GM19023 (cell line): Measurements from ENCODE around the gene PLA1A.

ENCODE experiments used
- ATAC-seq: cut with Tn5 transposase; IDR thresholded peaks from one replicate; pipeline ENCODE4 v1.9.1; 2021; ENCODE audit warnings: mild to moderate bottlenecking, moderate library complexity; ENCODE audit not compliant: unreplicated experiment

Gene PLA1A

DNA sequence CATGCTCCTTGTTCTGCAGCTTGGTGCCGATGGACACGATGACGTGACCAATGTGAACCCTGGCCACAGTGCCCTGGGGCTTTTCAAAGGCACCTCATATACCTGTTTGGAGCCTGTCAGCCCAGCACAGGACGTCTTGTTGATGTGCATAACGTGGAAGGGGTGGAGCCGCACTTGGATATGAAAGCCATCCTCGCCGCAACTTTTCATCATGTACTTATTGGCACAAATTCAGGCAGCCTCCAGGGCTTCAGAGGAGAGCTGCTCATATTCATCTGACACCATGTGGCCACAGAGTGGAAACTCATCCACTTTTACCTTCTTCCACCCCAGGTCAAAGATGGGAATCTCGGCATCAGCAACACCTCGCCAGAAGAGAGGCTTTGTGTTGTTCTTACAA is 38.0 kb downstream of the PLA1A start:
- ATAC-seq: no peak

DNA sequence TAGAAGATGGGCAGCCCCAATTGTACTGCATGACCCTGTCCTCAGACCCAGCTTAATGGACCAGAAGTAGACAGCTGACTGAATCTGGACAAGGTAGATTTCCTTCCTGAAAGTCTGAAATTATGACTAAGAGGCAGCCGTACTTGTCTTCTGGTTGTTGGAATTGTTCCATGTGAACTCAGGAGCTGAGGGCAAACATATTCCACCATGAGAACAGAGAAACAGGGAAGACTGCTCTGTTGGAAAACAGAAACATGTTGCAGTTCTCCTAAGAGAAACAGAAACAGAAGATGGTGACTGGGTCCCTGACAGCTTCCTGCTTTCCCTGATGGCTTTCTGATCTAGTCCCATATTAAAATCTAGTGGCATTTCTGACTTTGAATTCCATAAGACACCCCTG is 38.6 kb downstream of the PLA1A start:
- ATAC-seq: no peak

DNA sequence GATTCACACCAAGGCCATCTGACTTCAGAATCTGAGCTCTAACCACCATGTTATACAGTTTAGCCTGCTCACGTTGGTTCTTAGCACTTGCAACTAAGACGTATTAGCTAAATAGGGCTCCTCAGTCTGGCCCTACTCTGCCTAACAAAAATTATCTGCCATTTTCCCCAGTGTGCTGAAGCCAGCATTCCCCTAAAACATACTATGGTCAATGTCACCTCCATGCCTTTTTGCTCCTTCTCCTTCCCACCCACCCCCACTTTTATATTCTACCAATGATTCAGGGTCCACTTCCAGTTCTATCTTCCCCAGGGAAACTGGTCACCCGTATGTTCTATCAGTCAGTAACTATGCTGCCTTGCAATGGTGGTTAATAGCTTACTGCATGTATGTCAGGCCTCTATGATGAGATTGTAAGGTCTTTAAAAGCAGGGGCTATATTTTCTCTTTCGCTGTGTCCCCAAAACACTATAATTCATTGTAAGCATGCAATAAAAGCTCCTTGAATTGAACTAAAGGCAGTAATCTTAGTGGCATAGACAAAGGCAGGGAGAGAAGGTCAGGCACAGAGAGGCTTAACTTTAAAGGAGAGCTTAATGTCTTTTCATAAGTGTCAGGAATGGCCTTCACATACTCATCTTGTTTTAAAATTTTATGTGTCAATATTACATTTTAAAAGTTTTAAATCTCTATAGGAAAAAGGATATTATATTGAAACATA is 39.4 kb downstream of the PLA1A start:
- no peak for ATAC-seq

DNA sequence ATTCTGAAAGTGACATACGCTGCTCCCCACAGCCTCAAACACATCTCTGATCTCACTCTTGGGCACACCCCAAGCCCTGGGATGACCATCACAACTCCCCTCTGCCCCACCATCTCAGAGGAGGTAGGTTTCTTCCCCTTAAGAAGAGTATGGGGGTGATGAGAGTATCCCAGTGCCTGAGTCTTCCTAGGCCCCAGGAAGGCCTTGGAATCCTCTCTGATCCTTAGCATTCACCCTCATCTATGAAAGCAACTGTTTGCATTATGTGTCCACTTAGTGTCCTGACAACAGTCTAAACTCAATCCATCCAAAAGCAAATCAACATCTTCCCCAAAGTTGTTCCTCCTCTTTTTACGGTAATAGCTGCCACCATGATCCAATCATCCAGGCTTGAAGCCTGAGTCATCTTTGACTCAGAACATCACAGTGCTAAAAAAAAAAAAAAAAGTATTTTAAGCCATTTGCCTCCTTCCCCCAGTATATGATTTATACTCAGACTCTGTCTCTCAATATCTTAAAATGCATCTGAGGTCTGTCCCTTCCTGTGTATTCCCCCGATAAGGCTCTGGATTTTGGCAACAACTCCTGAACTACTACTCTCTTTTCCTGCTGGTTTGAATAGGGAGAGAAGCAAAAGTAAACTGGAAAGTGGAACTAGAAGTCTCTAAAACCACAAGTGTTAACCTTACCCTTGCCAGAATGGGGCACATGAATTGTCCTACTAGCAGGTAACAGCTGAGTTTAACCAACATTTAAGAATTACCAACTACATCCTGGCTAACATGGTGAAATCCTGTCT is 40.2 kb downstream of the PLA1A start:
- peak; percentile 45 for ATAC-seq

DNA sequence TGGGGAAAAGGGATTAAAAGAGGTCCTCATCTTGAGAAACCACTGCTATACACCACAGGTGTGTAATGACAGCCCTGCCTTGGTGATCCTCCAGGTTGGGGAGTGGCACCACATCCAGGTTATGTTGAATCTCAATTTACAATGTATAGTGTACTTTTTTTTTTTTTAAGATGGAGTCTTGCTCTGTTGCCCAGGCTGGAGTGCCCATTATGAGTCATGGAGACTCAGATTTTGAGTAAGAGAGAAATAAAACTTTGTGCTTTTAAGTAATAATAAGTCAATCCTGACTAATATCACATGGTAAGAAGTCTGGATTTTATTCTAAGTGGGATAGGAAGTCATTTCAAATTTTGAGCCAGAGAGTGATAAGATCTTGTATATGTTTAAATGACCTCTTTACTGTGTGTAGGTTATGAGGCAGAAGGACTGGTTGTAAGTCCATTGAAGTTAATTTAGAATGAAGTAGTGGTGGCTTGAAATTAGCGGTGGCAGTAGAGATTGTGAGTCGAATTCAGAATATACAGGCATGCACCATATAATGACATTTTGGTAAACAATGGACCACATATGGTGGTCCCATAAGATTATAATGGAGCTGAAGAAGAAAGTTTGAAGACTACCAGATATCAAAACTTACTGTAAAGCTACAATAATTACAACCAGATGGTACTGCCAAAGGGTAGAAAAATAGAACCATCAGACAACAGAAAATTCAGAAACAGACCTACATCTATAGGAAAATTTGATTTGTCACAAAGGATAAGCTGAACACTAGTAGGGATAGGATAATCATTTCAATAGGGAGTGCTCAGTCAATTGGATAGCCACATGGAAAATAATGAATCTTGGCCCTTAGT is 42.0 kb downstream of the PLA1A start:
- no peak for ATAC-seq

DNA sequence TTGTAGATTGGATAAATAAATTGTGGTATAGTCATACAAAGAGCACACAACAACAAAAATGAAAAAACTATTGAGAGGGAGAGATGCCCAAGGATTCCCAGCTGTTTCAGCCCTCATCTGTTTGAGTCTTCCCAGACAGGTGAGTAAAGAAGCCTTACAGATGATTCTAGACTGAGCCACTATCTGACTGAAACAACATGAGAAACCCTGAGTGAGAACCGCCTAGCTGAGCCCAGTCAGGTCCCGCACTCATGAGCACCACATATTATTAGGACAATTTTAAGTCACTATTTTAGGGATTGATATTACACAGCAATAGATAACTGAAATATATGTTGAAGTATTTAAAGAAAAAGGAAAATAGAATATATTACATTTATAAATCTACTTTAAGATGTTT is 43.7 kb downstream of the PLA1A start:
- ATAC-seq: no peak

DNA sequence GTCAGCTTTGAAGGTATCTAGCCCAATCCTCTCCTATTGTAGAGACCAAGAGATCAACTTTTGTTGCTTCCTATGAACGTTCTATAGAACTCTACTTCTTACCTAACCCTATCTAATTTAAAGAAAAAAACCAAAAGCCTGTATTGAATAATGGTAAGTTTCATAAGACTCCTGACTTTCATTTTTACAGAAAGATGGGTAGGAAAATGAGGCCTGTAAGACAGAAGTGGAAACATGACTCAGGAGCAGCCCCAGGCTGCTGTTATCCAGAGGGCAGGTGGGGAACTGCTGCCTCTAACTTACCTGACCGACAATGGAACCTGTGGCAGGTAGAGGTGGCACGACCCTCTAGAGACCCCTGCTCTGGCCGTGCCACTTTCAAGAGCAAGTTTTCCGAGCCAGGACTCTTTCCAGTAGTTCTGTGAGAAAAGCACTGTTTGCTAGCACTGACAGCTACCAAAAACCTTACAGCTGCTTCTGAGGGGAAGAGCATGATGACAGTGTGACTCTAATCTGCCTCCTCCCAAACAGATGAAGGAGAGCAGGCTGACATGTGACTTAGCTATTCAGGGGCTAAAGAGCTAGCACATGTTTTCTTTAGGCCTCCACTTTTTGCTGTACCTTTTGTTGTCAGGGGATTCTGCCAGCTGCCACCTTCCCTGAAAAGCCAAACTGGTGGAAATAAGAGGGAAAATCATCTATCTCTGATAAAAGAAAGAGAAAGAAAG is 45.2 kb downstream of the PLA1A start:
- no peak for ATAC-seq

DNA sequence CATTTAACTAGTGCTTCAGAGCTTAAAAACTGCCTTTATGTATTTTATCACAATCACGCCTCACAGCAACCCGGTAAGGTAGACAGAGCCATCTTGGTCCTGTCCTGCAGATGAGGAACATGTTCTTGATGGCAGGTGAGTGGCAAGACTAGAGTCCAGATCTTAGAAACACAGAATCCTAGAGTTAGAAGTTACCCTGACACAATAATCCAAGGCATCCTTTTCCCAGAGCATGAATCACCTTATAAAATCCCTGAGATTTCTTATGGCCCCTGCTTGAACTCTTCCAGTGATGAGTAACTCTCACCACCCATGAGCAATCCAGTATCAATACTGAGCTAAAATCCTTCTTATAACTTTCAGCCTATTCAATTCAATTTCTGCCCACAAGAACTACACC is 45.8 kb downstream of the PLA1A start:
- ATAC-seq: no peak

DNA sequence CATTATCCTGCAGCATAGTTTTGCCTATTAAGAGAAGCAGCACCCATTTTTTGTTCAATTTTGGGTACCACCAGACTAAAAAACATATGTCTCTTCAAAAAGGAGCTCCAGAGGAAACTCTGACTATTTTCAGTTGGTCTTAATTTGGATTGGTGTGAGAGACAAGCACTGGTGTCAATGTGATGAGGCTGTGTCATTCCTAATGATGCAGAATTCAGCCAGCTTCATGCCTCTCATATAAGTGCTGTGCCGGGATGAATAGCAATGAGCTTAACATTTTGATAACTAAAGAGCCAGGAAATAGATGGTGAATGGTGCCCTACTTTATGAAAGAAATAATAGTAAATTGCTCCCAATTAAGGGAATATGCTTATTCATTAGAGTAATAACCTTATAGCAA is 46.8 kb downstream of the PLA1A start:
- ATAC-seq: no peak

DNA sequence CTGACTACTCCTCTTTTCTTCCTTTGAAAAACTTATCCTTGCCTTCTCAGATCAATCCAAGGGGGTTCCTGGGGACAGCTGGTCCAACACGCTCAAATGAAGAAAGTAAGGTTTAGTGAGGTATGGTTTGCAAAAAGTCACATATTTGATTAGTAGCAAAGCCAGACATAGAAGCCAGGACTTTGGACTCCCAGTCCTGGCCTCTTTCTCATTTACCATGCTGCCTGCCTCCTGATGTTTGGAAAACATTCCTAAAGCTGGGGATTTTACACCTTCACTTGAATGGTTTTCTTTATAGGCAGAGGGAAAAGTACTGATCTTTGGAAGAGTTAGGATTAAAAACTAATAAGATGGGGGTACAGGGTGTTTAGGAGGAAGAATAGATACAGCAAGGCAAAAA is 48.1 kb downstream of the PLA1A start:
- no peak for ATAC-seq

DNA sequence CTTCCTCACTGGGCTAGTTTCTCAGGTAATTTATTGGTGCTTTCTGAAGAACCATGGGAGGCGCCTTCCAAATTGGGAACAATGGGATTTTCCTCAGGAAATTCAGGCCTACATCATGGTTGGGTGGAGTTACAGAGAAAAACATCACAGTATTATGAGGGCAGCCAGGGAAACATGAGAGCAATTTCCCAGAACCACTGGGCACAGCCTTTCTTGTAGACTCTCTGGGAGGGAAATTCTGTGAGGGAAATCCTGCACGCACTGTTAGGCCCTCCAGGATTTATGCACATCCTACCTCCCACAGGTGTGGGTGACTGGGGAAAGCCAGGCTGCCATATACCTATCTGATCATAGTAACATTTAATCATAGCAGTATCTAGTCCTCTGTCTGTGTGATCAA is 49.5 kb downstream of the PLA1A start:
- ATAC-seq: no peak

DNA sequence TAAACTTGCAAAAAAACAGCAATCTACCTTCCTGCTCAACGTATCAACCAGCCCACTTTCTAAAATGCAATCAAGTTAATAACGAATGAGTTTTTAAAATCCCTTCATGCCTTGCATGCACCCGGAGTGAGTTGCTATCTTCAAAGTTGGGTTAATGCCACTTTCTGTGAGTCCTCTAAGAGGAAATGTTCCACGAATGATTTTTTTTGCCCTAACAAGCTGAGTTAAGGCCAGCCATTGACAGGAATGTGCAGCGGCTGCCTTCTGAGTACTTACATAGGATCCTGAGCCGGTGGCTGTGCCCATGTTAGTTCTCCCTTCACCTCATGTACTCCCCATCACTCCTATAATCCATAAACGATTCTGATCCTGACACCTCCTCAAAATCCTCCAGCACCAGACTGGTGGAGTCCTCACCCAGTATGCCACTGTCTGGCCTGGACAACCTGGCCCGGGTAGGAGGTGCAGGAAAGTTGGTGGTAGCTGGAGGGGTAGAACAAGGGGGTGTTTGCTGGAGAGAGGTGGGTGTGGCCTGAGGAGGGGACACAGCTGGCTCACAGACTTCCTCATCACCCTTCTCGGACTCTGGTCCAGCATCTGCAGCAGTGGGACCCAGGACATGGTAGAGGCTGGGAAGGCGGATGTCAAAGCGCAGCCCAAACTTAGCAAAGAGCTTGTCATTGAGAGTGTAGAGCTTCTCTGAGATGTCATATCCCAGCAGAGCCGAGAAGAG is 50.3 kb downstream of the PLA1A start:
- ATAC-seq: no peak

DNA sequence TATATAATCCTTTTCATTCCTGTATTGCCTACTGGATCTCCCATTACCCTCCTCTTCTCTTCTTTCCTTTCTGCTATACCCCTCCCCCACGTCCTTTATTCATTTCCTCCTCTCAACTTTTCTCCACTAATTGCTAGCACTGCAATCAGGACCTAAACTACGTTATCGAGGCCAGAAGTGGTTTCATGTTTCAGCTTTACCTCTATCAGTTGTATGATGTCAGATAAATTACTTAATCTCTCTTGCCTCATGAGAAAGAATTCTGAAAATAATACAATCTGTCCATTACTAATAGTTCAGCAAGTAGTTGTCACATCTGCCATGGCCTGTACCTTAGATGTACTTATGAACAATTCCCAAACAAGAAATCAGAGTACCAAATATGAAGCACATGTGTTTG is 52.1 kb downstream of the PLA1A start:
- ATAC-seq: no peak

DNA sequence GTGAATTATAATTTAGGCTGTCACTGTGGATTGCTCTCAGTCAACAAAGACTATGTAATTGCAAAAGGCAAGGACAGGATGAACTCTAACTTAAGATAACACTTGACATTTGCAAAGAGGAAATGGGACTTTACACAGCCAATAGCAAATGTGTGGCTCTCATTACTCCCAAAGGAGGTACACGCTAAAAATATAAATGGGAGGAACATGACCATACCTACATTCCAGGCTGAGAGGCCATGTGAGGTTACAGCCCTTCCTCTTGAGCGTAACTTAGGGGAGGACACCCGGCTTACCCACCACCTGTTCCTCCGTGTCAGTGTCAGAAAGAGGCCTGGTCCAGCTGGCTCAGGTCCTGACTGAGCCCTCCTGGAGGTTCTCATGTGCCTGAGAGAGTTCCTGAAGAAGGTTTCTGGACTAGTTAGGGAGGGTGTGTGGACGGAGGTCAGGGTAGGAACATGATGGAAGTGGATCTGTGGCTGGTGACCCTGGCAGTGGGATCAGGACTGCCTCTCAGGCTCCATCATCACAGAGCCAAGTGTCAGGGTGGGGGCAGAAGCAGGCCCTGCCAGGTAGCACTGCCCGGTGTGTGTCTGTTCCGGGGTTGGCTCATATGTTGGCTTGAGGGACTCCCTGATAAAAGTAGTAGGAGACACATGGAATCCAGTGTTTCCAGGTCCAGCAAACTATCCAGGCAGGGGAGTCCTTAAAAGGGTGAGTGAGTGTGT is 54.8 kb downstream of the PLA1A start:
- no peak for ATAC-seq

DNA sequence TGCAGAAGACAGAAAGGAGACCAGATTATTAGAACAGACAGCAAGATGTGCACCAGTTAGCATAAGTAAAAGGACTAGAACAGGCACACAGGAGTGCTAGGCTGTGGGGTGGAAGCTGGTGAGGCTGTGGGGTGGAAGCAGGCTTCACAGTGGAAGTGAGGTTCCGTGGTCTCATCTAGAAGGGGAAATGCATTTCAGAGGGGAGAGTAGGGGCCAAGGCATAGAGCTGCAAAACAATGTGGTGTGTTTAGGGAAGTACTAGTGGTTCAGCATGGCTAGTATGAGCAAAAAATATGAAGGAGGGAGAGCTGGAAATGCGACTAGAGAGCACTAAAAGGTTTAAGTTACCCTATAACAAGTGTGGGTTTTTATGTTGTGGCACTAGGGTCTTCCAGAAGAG is 56.2 kb downstream of the PLA1A start:
- ATAC-seq: no peak

DNA sequence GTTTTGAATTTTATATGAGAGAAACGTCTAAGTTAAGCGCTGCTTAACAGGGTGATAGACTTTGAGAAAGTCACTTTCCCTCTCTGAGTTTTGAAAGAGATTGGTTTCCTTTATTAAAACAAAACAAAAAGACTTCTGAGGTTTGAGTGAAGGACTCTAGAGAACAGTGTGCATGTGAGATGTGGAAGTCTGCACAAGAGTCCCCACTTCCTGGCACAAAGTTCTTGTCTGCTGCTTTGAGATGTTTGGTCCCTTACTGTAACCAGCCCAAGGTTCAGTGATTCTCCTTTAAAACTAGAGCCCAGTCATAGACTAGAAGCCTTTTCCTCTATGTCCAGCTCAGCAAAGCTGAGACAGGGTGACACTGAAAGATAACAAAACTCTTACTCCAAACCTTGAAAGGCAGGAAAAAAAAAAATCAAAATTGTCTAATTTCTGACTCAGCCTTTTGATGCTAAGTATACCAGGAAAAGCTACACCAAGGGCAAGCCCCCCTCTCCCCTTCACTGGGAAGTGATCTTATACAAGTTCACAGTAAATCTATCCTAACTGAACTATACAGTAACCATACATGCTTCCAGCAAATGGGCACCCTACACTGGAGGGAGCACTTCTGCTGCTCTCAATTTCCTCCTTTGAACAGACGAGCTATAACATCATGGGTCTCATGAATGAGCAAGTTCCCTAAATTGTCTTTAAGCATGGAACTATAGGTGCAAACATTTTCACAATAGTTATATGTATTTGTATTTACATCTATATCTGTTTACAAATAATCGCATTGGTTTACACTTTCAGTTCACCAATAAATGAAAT is 60.4 kb downstream of the PLA1A start:
- no peak for ATAC-seq

DNA sequence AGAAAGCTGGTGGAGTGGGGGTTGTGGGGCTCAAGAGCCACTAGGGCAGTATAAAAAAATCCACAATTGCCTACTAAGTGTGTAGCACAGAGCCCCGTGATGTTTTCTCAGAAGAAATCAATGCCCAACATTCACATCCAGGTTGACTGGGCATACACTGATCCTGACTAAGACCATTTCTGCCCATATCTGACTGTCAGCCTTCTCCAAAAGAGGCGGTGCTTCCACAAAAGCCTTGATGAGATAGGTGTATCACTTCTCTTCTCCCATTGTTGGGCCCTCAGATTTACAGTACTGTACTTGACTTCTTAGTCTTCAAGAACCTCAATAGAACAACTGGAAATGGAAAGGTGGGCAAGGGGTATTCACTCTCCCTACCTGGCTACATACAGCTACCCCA is 61.3 kb downstream of the PLA1A start:
- ATAC-seq: no peak

DNA sequence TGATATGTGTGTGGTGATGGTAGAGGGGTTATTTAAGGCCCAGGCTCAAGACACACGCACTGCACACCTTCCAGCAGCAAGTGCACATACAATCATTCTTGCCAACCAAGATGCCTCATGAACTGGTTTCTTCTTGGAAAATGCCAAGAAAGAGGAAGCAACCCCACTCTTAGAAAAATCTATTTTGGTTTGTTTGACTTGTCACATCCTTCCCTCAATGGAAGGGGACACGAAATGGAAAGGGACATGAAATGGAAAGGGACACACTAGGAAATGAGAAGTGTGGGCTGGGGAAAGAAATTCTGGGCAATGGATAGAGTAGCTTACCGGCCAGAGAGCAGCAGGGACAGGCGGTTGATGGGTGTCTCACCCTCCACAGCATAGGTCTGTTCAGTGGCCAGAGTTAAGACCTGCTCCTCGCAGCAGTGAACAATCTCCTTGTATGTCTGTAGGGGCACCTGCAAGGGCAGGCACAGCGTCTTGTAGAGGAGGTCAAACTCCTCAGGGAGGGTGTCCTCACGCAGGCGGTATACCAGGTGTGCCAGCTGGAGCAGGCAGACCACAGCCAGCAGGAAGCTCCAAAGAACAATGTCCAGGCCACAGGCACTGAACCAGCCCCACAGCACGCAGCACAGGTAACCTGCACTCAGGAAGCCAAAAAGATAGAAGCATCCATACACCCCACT is 62.1 kb downstream of the PLA1A start:
- no peak for ATAC-seq
